Neuron (in vitro differentiated cells): ENCODE measurements around the gene NRG2.

Experiments
- H2AFZ ChIP-seq: one replicate; pipeline ENCODE4 v1.6.1; 2013; ENCODE audit warnings: low read depth, mild to moderate bottlenecking, inconsistent platforms, low read length, moderate library complexity
- H3K27me3 ChIP-seq: one replicate; pipeline ENCODE4 v1.6.1; 2013; ENCODE audit warnings: low read length; ENCODE audit not compliant: insufficient read depth
- H3K36me3 ChIP-seq: one replicate; pipeline ENCODE4 v1.6.1; 2013; ENCODE audit warnings: low read length; ENCODE audit not compliant: insufficient read depth
- H3K4me1 ChIP-seq: one replicate; pipeline ENCODE4 v1.6.1; 2013; ENCODE audit warnings: low read length; ENCODE audit not compliant: insufficient read depth
- H3K4me3 ChIP-seq: 2 replicates; pipeline ENCODE4 v1.5.1; 2013; ENCODE audit warnings: mild to moderate bottlenecking, low read length, moderate library complexity
- H3K9me3 ChIP-seq: one replicate; pipeline ENCODE4 v1.6.1; 2013; ENCODE audit warnings: low read length

The NRG2 gene

DNA sequence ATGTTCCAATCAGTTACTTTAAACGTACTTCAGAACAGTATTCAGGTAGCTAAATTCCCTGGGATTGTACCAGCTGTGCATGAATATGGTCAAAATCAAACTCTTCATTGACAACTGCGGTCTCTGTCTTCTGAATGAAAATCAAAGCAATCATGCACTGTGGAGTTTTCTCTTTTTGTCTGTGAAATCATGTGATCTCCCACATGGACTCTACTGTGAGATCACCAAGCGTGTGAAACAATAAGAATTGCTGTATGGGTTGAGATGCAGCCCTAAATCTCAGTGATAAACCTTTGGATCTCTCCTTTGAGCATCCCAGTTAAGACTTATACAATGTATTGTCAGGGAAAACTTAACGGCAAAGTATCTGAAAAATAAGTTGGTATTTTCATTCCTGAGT is 6.1 kb downstream of the NRG2 start:
- Histone ChIP-seq H3K9me3 (no peaks in the 10 kb centered on the region), H3K27me3 (peaks cover 44% of the 10 kb centered on the region), H2AFZ (no peak overlapping the region), H3K4me3 (no peak overlapping the region), H3K4me1 (peaks cover 11% of the 10 kb centered on the region), H3K36me3 (no peaks in the 10 kb centered on the region)

- H2AFZ ChIP-seq = no peak overlapping the region
- peaks cover 33% of the 10 kb centered on the region for H3K27me3 ChIP-seq
- no peaks in the 10 kb centered on the region for H3K36me3 ChIP-seq
- no peaks in the 10 kb centered on the region for H3K9me3 ChIP-seq
- peaks cover 4% of the 10 kb centered on the region for H3K4me1 ChIP-seq
- no peak overlapping the region for H3K4me3 ChIP-seq
These were observed 7.2 kb downstream of the NRG2 start for GRCh38 chr5:140035881-140036280.

GRCh38 chr5:140033037-140033760 is 9.9 kb downstream of the NRG2 start:
- Histone ChIP-seq H3K4me1 (peaks cover under 1% of the 10 kb centered on the region), H3K4me3 (no peak overlapping the region), H2AFZ (no peak overlapping the region), H3K9me3 (no peaks in the 10 kb centered on the region), H3K36me3 (no peaks in the 10 kb centered on the region), H3K27me3 (peaks cover 18% of the 10 kb centered on the region)

- Histone ChIP-seq H3K4me1 (no peaks in the 10 kb centered on the region), H3K4me3 (no peak overlapping the region), H3K9me3 (no peaks in the 10 kb centered on the region), H3K36me3 (no peaks in the 10 kb centered on the region), H3K27me3 (peaks cover 18% of the 10 kb centered on the region), H2AFZ (no peak overlapping the region)
These were observed 10.8 kb downstream of the NRG2 start for GRCh38 chr5:140032296-140032695.

DNA sequence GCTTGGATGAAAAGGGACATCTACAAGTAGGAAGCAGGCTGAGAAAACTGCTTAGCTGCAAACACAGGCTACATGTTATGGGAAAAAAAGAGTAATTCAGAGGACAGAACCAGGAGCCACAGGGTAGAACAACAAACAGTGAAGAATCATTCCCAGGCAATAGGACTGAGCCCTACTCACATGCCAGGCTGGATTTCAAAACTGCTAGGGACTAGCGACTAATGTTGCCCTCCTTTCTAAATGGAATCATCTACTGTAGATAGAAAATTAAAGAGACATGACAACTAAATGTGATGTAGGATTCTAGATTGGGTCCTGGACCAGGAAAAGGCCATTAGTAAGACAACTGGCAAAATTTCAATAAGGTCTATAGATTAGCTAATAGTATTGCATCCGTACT is 15.3 kb downstream of the NRG2 start:
- Histone ChIP-seq H3K4me3 (no peak overlapping the region), H3K9me3 (no peaks in the 10 kb centered on the region), H3K27me3 (peaks cover 12% of the 10 kb centered on the region), H3K4me1 (no peaks in the 10 kb centered on the region), H3K36me3 (no peaks in the 10 kb centered on the region), H2AFZ (no peak overlapping the region)

DNA sequence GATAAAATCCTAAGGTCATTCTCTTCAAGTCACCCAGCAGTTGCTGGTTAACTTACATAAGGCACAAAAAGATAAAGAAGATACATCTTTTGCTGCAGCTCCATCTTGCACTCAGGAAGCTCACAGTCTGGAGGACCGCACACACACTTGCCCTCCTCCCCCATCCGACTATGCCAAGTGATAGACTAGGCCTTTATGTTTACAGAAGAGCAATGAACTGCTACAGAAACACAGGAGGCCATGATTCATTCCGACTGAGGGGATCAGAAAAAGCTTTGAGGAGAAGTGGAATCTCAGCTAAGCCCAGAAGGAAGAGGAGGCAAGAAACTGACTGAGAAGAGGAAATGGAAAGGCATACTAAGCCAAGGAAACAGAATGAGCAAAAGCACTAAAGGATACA is 17.4 kb downstream of the NRG2 start:
- Histone ChIP-seq H3K27me3 (peaks cover 16% of the 10 kb centered on the region), H2AFZ (no peak overlapping the region), H3K9me3 (no peaks in the 10 kb centered on the region), H3K4me3 (no peak overlapping the region), H3K36me3 (no peaks in the 10 kb centered on the region), H3K4me1 (no peaks in the 10 kb centered on the region)

DNA sequence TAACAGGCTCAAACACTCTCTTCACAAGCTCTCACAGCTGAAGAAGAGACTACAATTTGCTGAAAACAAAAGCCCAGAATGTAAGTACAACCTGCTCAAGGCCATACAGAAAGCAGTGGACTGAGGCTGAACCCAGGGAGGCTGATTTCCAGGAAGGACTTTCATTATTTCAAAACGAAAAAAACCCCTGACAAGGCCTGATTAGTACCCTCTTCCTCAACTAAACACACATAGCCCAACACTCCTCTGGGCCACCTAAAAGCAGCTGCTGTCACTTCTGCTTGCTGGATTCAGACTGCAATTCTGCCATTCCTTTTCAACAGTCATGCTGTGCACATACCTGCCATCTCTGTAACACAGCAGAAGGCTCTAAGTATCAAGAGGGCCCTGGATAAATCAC is 18.2 kb downstream of the NRG2 start:
- H3K9me3 ChIP-seq = no peaks in the 10 kb centered on the region
- no peak overlapping the region for H2AFZ ChIP-seq
- no peaks in the 10 kb centered on the region for H3K4me1 ChIP-seq
- H3K36me3 ChIP-seq = no peaks in the 10 kb centered on the region
- H3K4me3 ChIP-seq = no peak overlapping the region
- peaks cover 12% of the 10 kb centered on the region for H3K27me3 ChIP-seq

DNA sequence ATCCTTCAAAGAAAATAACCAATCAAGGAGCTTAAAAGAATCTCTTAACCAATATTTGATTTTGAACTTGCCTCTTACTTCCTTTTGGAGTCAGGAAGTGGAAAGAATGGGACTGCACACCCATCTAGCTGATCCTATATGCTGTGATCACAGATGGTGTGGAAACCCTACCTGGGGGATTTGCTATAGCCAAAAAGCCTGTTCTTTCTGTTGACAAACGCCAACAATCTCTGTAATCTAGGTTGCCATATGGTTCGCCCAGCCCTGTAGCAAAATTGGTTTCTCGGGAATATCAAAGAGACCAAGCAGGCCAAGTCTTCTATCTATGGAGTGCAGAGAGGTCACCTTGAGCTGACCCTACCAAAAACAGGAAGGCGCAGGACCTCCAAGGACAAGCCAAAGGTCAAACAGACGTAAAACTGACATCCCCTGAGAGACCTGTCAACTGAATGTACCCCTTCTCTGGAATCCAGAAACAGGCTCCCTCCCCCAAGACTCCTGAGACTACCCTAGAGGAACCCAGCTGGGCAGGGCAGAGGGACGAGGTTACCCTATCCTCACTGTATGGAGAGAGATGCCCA is 19.4 kb downstream of the NRG2 start:
- Histone ChIP-seq H3K4me3 (no peak overlapping the region), H3K27me3 (peaks cover 15% of the 10 kb centered on the region), H2AFZ (no peak overlapping the region), H3K4me1 (no peaks in the 10 kb centered on the region), H3K36me3 (no peaks in the 10 kb centered on the region), H3K9me3 (no peaks in the 10 kb centered on the region)

GRCh38 chr5:140020601-140021177 is 22.4 kb downstream of the NRG2 start:
- no peak overlapping the region for H3K4me3 ChIP-seq
- no peaks in the 10 kb centered on the region for H3K9me3 ChIP-seq
- H3K4me1 ChIP-seq = no peaks in the 10 kb centered on the region
- H3K27me3 ChIP-seq = peaks cover 19% of the 10 kb centered on the region
- H3K36me3 ChIP-seq = no peaks in the 10 kb centered on the region
- no peak overlapping the region for H2AFZ ChIP-seq

GRCh38 chr5:140018920-140019644 is 24.0 kb downstream of the NRG2 start:
- H3K36me3 ChIP-seq = no peaks in the 10 kb centered on the region
- H3K27me3 ChIP-seq = peaks cover 19% of the 10 kb centered on the region
- H2AFZ ChIP-seq = no peak overlapping the region
- no peak overlapping the region for H3K4me3 ChIP-seq
- no peaks in the 10 kb centered on the region for H3K9me3 ChIP-seq
- no peaks in the 10 kb centered on the region for H3K4me1 ChIP-seq

- Histone ChIP-seq H3K27me3 (peaks cover 23% of the 10 kb centered on the region), H2AFZ (no peak overlapping the region)
These were observed 24.6 kb downstream of the NRG2 start for GRCh38 chr5:140018517-140018916.

GRCh38 chr5:140018096-140018481 is 25.0 kb downstream of the NRG2 start:
- no peak overlapping the region for H3K4me3 ChIP-seq
- no peaks in the 10 kb centered on the region for H3K4me1 ChIP-seq
- no peak overlapping the region for H2AFZ ChIP-seq
- peaks cover 26% of the 10 kb centered on the region for H3K27me3 ChIP-seq
- no peaks in the 10 kb centered on the region for H3K9me3 ChIP-seq
- no peaks in the 10 kb centered on the region for H3K36me3 ChIP-seq

More at GRCh38 chr5:140018517-140018916, 24.6 kb downstream of the NRG2 start:
- Histone ChIP-seq H3K4me3 (no peak overlapping the region), H3K36me3 (no peaks in the 10 kb centered on the region), H3K4me1 (no peaks in the 10 kb centered on the region), H3K9me3 (no peaks in the 10 kb centered on the region)

DNA sequence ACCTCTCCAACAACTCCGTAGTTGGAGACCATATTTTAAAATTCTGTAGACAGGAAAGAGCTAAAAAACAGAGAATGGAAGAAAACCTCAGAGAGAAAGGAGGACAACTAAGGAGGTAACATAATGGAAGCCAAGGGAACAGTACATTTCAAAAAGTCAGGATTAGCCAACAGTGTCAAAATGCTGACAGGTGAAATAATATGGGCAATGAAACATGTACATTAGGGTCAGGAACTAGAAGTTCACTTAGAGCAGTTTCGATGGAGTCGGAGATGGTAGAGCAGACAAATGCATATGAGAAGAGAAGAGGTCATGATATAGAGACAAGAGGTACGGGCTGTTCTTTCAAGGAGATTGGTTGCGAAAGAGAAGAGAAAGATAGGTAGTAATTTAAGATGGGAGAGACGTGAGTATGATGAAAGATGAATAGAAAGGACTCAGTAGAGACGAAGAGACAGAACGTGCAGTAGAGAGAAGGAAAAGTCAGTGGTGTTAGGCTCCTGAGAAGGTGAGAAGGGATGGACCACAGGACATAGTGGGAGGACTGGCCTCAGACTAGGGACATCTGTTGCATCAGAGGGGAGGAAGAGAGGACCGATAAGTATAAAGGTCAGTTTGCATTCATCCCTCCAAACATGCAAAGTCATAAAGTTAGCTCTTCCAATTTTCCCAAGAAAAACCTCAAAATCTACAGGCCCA is 25.6 kb downstream of the NRG2 start:
- Histone ChIP-seq H2AFZ (no peak overlapping the region), H3K27me3 (peaks cover 28% of the 10 kb centered on the region)

More for the DNA sequence above, 25.6 kb downstream of the NRG2 start:
- H3K36me3 ChIP-seq = no peaks in the 10 kb centered on the region
- H3K4me1 ChIP-seq = no peaks in the 10 kb centered on the region
- no peak overlapping the region for H3K4me3 ChIP-seq
- no peaks in the 10 kb centered on the region for H3K9me3 ChIP-seq
